ENCODE results near the gene NBDY. TPM values are rescaled to one million over a fixed set of nuclear protein-coding genes. Genes with fewer than 3 reads are reported as not detected.

The NBDY gene
- polyA plus RNA-seq, 1 donor (not counting 4 experiments of a cell fraction or from before 2014, with no cell fraction given): 41.1 TPM

DNA sequence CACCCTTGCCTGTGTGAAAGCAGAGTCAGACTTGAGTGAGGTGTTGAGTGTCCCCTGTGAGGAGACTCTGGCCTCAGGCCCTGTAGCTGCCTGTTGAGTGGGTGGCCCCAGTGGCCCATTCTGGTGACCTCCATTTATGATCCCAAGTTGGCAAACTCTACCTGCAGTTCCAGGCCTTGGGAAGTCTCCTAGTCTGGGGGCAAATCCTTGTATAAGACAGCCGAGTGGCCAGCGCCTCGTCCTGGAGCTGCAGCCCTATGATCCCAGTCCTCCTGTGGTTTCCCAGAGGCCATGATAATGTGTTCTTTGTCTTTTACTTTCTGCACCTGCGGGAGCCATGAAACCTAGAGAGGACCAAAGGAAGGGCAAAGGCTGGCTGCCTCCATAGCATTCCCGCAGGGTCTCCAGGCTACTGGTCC is 58.7 kb downstream of the NBDY start:
- TF ChIP-seq EZH2 (IDR thresholded peaks at IDR 0.05; ENCODE audit: low read length): no peak
- Histone ChIP-seq H3K9me3 (ENCODE audit: control insufficient read depth, low read depth, low read length) (no peaks in the 10 kb centered on the region), H3K4me1 (ENCODE audit: control insufficient read depth, extremely low read depth, insufficient read depth, low read length) (no peaks in the 10 kb centered on the region), H4K20me1 (ENCODE audit: control insufficient read depth, extremely low read depth, insufficient read depth, low read length) (no peaks in the 10 kb centered on the region), H3K27me3 (ENCODE audit: control insufficient read depth, extremely low read depth, insufficient read depth, low read length) (no peaks in the 10 kb centered on the region), H3K4me2 (ENCODE audit: control insufficient read depth, extremely low read depth, insufficient read depth, low read depth, low read length) (no peak overlapping the region), H3K4me3 (ENCODE audit: control insufficient read depth in 2 of 3, extremely low read depth in 1 of 3, insufficient read depth in 2 of 3, low read depth in 1 of 3, low read length in 3 of 3) (no peak overlapping the region), H3K27ac (ENCODE audit: control insufficient read depth, insufficient read depth, low read length) (no peak overlapping the region), H3K79me2 (ENCODE audit: control insufficient read depth, insufficient read depth, low read length) (no peaks in the 10 kb centered on the region), H3K9me1 (ENCODE audit: control insufficient read depth, extremely low read depth, insufficient read depth, low read length) (no peaks in the 10 kb centered on the region), H3K36me3 (ENCODE audit: control insufficient read depth in 2 of 2, extremely low read depth in 1 of 2, insufficient read depth in 2 of 2, low read length in 2 of 2) (peaks cover 0 to 2% of the 10 kb centered on the region in 2 experiments), H3K9ac (ENCODE audit: control insufficient read depth, extremely low read depth, insufficient read depth, low read length) (no peak overlapping the region), H2AFZ (ENCODE audit: control insufficient read depth, low read length) (no peak overlapping the region)
- FAIRE-seq (no peak), DNase-seq (ENCODE audit: low read depth, low spot score) (no peak)
- dilution Hi-C loops (cut with MboI; ENCODE audit: extremely low pct_ligation_motif_present, low sequenced_read_pairs): no loop called here

DNA sequence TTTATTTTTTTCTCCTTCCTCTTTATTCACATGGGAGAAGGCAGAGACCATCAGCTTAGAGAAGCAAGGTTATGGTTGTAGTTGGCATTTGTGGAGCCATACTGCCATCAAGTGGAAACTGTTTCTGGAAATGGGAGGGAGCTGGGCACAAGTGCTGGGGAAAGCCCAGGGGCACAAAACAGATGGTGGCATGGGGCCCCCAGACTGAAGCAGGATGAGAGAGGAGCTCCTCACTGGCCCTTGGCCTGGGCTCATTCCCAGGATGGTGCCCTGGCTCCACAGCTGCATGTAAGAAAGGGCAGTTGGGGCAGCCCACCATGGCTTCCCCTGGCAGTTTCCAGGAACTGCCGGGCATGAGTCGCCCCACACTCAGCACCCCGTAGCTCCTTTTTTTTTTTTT is 59.2 kb downstream of the NBDY start:
- DNase-seq (ENCODE audit: low read depth, low spot score): no peak
- TF ChIP-seq, protein P1, sequence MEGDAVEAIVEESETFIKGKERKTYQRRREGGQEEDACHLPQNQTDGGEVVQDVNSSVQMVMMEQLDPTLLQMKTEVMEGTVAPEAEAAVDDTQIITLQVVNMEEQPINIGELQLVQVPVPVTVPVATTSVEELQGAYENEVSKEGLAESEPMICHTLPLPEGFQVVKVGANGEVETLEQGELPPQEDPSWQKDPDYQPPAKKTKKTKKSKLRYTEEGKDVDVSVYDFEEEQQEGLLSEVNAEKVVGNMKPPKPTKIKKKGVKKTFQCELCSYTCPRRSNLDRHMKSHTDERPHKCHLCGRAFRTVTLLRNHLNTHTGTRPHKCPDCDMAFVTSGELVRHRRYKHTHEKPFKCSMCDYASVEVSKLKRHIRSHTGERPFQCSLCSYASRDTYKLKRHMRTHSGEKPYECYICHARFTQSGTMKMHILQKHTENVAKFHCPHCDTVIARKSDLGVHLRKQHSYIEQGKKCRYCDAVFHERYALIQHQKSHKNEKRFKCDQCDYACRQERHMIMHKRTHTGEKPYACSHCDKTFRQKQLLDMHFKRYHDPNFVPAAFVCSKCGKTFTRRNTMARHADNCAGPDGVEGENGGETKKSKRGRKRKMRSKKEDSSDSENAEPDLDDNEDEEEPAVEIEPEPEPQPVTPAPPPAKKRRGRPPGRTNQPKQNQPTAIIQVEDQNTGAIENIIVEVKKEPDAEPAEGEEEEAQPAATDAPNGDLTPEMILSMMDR (optimal IDR thresholded peaks at IDR 0.05 in 1 of 3, IDR thresholded peaks at IDR 0.05 in 1 of 3, conservative IDR thresholded peaks at IDR 0.05 in 1 of 3; ENCODE audit: extremely low read depth in 1 of 3, insufficient read depth in 2 of 3, low read length in 3 of 3): no peak
- no peak for TF ChIP-seq EZH2 (IDR thresholded peaks at IDR 0.05; ENCODE audit: low read length)
- no peaks in the 10 kb centered on the region for H3K79me2 ChIP-seq (ENCODE audit: control insufficient read depth, insufficient read depth, low read length)

DNA sequence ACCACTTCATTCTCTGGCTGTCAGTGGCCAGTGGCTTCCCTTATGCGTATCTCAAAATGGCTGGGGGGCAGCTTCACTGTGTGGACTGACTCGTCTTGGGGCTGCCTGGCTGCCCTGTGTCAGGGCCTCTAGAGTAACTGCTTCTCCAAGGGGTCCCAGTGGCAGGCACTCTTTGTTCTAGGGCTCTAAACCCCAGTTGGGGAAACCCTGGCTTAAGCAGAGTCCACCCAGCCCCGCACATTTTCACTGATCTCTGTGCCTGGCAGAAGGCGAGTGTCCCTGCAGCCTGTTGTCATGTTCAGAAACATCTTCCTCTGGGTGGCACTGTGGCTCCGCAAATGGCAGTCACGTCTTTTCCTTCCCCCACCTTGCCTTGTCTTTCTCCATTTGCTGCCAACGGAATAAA is 59.7 kb downstream of the NBDY start:
- H3K9me3 ChIP-seq (ENCODE audit: control insufficient read depth, low read depth, low read length): no peaks in the 10 kb centered on the region
- no peak for DNase-seq (ENCODE audit: low read depth, low spot score)
- no peak overlapping the region for H3K27ac ChIP-seq (ENCODE audit: control insufficient read depth, insufficient read depth, low read length)
- H3K4me2 ChIP-seq (ENCODE audit: control insufficient read depth, extremely low read depth, insufficient read depth, low read depth, low read length): no peak overlapping the region
- no peak overlapping the region for H3K9ac ChIP-seq (ENCODE audit: control insufficient read depth, extremely low read depth, insufficient read depth, low read length)
- FAIRE-seq: no peak
- no peaks in the 10 kb centered on the region for H3K27me3 ChIP-seq (ENCODE audit: control insufficient read depth, extremely low read depth, insufficient read depth, low read length)
- no peaks in the 10 kb centered on the region for H4K20me1 ChIP-seq (ENCODE audit: control insufficient read depth, extremely low read depth, insufficient read depth, low read length)
- peaks cover 2% of the 10 kb centered on the region for H3K4me1 ChIP-seq (ENCODE audit: control insufficient read depth, extremely low read depth, insufficient read depth, low read length)
- TF ChIP-seq, protein P1 (optimal IDR thresholded peaks at IDR 0.05 in 1 of 3, IDR thresholded peaks at IDR 0.05 in 1 of 3, conservative IDR thresholded peaks at IDR 0.05 in 1 of 3; ENCODE audit: extremely low read depth in 1 of 3, insufficient read depth in 2 of 3, low read length in 3 of 3): peak in 1 of 3 experiments; percentile 14
- TF ChIP-seq EZH2 (IDR thresholded peaks at IDR 0.05; ENCODE audit: low read length): no peak
- dilution Hi-C loops (cut with MboI; ENCODE audit: extremely low pct_ligation_motif_present, low sequenced_read_pairs): no loop called here
- H3K4me3 ChIP-seq (ENCODE audit: control insufficient read depth in 2 of 3, extremely low read depth in 1 of 3, insufficient read depth in 2 of 3, low read depth in 1 of 3, low read length in 3 of 3): no peak overlapping the region
- no peaks in the 10 kb centered on the region for H3K9me1 ChIP-seq (ENCODE audit: control insufficient read depth, extremely low read depth, insufficient read depth, low read length)
- peaks cover 0 to 2% of the 10 kb centered on the region in 2 experiments for H3K36me3 ChIP-seq (ENCODE audit: control insufficient read depth in 2 of 2, extremely low read depth in 1 of 2, insufficient read depth in 2 of 2, low read length in 2 of 2)
- H3K79me2 ChIP-seq (ENCODE audit: control insufficient read depth, insufficient read depth, low read length): no peaks in the 10 kb centered on the region
- no peak overlapping the region for H2AFZ ChIP-seq (ENCODE audit: control insufficient read depth, low read length)

More for the DNA sequence above, 59.2 kb downstream of the NBDY start:
- Histone ChIP-seq H3K27me3 (ENCODE audit: control insufficient read depth, extremely low read depth, insufficient read depth, low read length) (no peaks in the 10 kb centered on the region), H3K4me1 (ENCODE audit: control insufficient read depth, extremely low read depth, insufficient read depth, low read length) (no peaks in the 10 kb centered on the region), H3K27ac (ENCODE audit: control insufficient read depth, insufficient read depth, low read length) (no peak overlapping the region), H2AFZ (ENCODE audit: control insufficient read depth, low read length) (no peak overlapping the region), H3K9me3 (ENCODE audit: control insufficient read depth, low read depth, low read length) (no peaks in the 10 kb centered on the region), H3K9ac (ENCODE audit: control insufficient read depth, extremely low read depth, insufficient read depth, low read length) (no peak overlapping the region), H3K4me3 (ENCODE audit: control insufficient read depth in 2 of 3, extremely low read depth in 1 of 3, insufficient read depth in 2 of 3, low read depth in 1 of 3, low read length in 3 of 3) (no peak overlapping the region), H3K36me3 (ENCODE audit: control insufficient read depth in 2 of 2, extremely low read depth in 1 of 2, insufficient read depth in 2 of 2, low read length in 2 of 2) (peaks cover 0 to 2% of the 10 kb centered on the region in 2 experiments), H4K20me1 (ENCODE audit: control insufficient read depth, extremely low read depth, insufficient read depth, low read length) (no peaks in the 10 kb centered on the region), H3K9me1 (ENCODE audit: control insufficient read depth, extremely low read depth, insufficient read depth, low read length) (no peaks in the 10 kb centered on the region), H3K4me2 (ENCODE audit: control insufficient read depth, extremely low read depth, insufficient read depth, low read depth, low read length) (no peak overlapping the region)
- dilution Hi-C loops (cut with MboI; ENCODE audit: extremely low pct_ligation_motif_present, low sequenced_read_pairs): no loop called here
- FAIRE-seq: no peak

Measured in keratinocyte (primary cell).